Measurements from ENCODE around the gene PPT2.
"Not testable (repeated sequence)": the region's sequence is repeated elsewhere in the genome, so short reads cannot be mapped to it uniquely, and the experiment has no call there.

The PPT2 gene

GRCh38 chr6:32177788-32178546, 24.0 kb downstream of the PPT2 start, which contains the start of gene RNF5:
RNF5 (plus strand) TSS chr6:32178405; CDS start chr6:32178512, 107 bp downstream.
- peak; percentile 100 for DNase-seq

- DNase-seq = no peak
Observed at GRCh38 chr6:32178547-32179440, 24.9 kb downstream of the PPT2 start.

- DNase-seq = no peak
Observed at GRCh38 chr6:32179766-32180405, 25.9 kb downstream of the PPT2 start.

GRCh38 chr6:32181148-32181702, 27.3 kb downstream of the PPT2 start:
- no peak for DNase-seq

- no peak for DNase-seq
Observed at GRCh38 chr6:32181915-32182529, 28.1 kb downstream of the PPT2 start.

GRCh38 chr6:32182555-32182981, 28.6 kb downstream of the PPT2 start:
- DNase-seq = no peak

- DNase-seq = no peak
Observed at GRCh38 chr6:32183030-32183429, 29.1 kb downstream of the PPT2 start.

- DNase-seq = no peak
Observed at GRCh38 chr6:32183483-32184083, 29.6 kb downstream of the PPT2 start.

GRCh38 chr6:32184084-32184640, 30.2 kb downstream of the PPT2 start, which contains the start of gene AGER:
AGER (minus strand) TSS chr6:32184253; CDS start chr6:32184222, 31 bp downstream.
- DNase-seq = no peak

GRCh38 chr6:32185681-32186131, 31.8 kb downstream of the PPT2 start:
- not testable (repeated sequence) for DNase-seq

GRCh38 chr6:32186151-32186840, 32.4 kb downstream of the PPT2 start:
- not testable (repeated sequence) for DNase-seq

- DNase-seq = no peak
Observed at GRCh38 chr6:32187009-32187709, 33.2 kb downstream of the PPT2 start.

- DNase-seq = not testable (repeated sequence)
Observed at GRCh38 chr6:32187725-32188380, 33.9 kb downstream of the PPT2 start.

- DNase-seq = no peak
Observed at GRCh38 chr6:32188381-32189068, 34.6 kb downstream of the PPT2 start.

- no peak for DNase-seq
Observed at GRCh38 chr6:32189069-32189741, 35.3 kb downstream of the PPT2 start.

- no peak for DNase-seq
Observed at GRCh38 chr6:32189742-32190053, 35.8 kb downstream of the PPT2 start.

- peak; percentile 91 to 92 for DNase-seq
Observed at GRCh38 chr6:32190054-32190851, 36.3 kb downstream of the PPT2 start, which contains the start of gene PBX2. PBX2 (minus strand) TSS chr6:32190202; CDS start chr6:32189915, 287 bp downstream.
